Measurements from ENCODE around the gene EIF5AL1.

EIF5AL1 gene

DNA sequence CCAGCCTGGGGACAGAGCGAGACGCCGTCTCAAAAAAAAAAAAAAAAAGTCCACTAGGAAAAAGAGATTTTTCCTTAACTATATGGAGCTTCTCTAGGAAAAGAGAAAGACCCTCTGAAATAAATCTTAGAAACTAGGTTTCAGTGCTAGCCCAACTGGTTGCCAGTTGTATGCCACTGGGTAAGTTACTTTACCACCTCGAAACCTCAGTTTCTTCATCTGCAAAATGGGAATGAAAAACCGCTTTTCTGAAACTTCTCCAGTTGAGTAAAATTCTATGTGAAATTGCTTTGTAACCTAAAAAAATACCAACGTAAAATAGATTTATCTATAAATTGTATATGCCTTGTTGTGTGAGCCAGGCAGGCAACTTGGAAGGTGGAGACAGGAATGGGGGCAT is 16.5 kb upstream of the EIF5AL1 start:
- TF ChIP-seq, protein P1, sequence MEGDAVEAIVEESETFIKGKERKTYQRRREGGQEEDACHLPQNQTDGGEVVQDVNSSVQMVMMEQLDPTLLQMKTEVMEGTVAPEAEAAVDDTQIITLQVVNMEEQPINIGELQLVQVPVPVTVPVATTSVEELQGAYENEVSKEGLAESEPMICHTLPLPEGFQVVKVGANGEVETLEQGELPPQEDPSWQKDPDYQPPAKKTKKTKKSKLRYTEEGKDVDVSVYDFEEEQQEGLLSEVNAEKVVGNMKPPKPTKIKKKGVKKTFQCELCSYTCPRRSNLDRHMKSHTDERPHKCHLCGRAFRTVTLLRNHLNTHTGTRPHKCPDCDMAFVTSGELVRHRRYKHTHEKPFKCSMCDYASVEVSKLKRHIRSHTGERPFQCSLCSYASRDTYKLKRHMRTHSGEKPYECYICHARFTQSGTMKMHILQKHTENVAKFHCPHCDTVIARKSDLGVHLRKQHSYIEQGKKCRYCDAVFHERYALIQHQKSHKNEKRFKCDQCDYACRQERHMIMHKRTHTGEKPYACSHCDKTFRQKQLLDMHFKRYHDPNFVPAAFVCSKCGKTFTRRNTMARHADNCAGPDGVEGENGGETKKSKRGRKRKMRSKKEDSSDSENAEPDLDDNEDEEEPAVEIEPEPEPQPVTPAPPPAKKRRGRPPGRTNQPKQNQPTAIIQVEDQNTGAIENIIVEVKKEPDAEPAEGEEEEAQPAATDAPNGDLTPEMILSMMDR (IDR thresholded peaks at IDR 0.05; ENCODE audit: insufficient read depth, low read length, poor library complexity, severe bottlenecking): no peak
- no peak for TF ChIP-seq EZH2phosphoT487 (conservative IDR thresholded peaks at IDR 0.05; ENCODE audit: low read length)
- Histone ChIP-seq H4K20me1 (ENCODE audit: low read depth, low read length) (no peaks in the 10 kb centered on the region), H3F3A (ENCODE audit: insufficient read depth) (no peaks in the 10 kb centered on the region), H3K27ac (ENCODE audit: low read depth, low read length) (no peak overlapping the region), H3K9me3 (ENCODE audit: insufficient read depth, low read length) (no peaks in the 10 kb centered on the region), H3K27me3 (ENCODE audit: low read length) (no peaks in the 10 kb centered on the region), H2AFZ (ENCODE audit: low read depth, low read length, severe bottlenecking) (no peak overlapping the region), H3K4me3 (ENCODE audit: insufficient read depth, low read length, poor library complexity, severe bottlenecking) (no peak overlapping the region), H3K79me2 (ENCODE audit: insufficient read depth, low read length) (no peaks in the 10 kb centered on the region), H3K9me2 (replicated peaks; ENCODE audit: insufficient read depth, low read length) (no peaks in the 10 kb centered on the region), H3K4me2 (ENCODE audit: low read depth, low read length, poor library complexity, severe bottlenecking) (no peak overlapping the region), H3K9ac (ENCODE audit: low read length) (no peak overlapping the region), H3K36me3 (ENCODE audit: low read length) (no peaks in the 10 kb centered on the region)

DNA sequence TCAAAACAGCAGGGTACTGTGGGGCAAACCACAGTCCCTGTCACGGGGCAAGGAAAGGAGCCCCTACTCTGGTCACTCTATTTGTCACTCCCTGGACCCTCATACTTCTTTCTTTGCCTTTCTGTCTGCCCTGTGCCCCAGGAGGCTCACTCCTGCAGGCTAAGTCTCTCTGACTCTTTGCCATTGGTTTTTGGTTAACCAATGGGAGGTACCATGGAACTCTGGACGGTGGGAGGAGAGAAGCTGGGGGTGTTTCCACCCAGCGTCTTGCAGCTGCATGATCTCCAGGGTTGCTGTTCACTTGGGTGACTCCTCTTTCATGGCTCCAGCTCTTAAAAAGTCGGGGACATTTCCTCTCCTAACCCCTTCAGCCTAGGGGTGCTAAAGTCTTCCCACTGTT is 15.4 kb upstream of the EIF5AL1 start:
- H3K36me3 ChIP-seq (ENCODE audit: low read length): no peaks in the 10 kb centered on the region
- H3K4me3 ChIP-seq (ENCODE audit: insufficient read depth, low read length, poor library complexity, severe bottlenecking): no peak overlapping the region
- no peaks in the 10 kb centered on the region for H4K20me1 ChIP-seq (ENCODE audit: low read depth, low read length)
- no peaks in the 10 kb centered on the region for H3K9me2 ChIP-seq (replicated peaks; ENCODE audit: insufficient read depth, low read length)
- H3K27me3 ChIP-seq (ENCODE audit: low read length): no peaks in the 10 kb centered on the region
- TF ChIP-seq, protein P1 (IDR thresholded peaks at IDR 0.05; ENCODE audit: insufficient read depth, low read length, poor library complexity, severe bottlenecking): no peak
- no peak for TF ChIP-seq EZH2phosphoT487 (conservative IDR thresholded peaks at IDR 0.05; ENCODE audit: low read length)
- no peak overlapping the region for H3K27ac ChIP-seq (ENCODE audit: low read depth, low read length)
- no peak overlapping the region for H3K9ac ChIP-seq (ENCODE audit: low read length)
- no peaks in the 10 kb centered on the region for H3F3A ChIP-seq (ENCODE audit: insufficient read depth)
- no peaks in the 10 kb centered on the region for H3K9me3 ChIP-seq (ENCODE audit: insufficient read depth, low read length)
- H3K4me2 ChIP-seq (ENCODE audit: low read depth, low read length, poor library complexity, severe bottlenecking): no peak overlapping the region
- H3K79me2 ChIP-seq (ENCODE audit: insufficient read depth, low read length): no peaks in the 10 kb centered on the region
- H2AFZ ChIP-seq (ENCODE audit: low read depth, low read length, severe bottlenecking): no peak overlapping the region

- H3K9ac ChIP-seq (ENCODE audit: low read length): no peak overlapping the region
- no peaks in the 10 kb centered on the region for H3K9me3 ChIP-seq (ENCODE audit: insufficient read depth, low read length)
- H2AFZ ChIP-seq (ENCODE audit: low read depth, low read length, severe bottlenecking): no peak overlapping the region
- no peaks in the 10 kb centered on the region for H3K79me2 ChIP-seq (ENCODE audit: insufficient read depth, low read length)
- H3K9me2 ChIP-seq (replicated peaks; ENCODE audit: insufficient read depth, low read length): no peaks in the 10 kb centered on the region
- no peak overlapping the region for H3K4me3 ChIP-seq (ENCODE audit: insufficient read depth, low read length, poor library complexity, severe bottlenecking)
- no peaks in the 10 kb centered on the region for H3K36me3 ChIP-seq (ENCODE audit: low read length)
- no peaks in the 10 kb centered on the region for H3F3A ChIP-seq (ENCODE audit: insufficient read depth)
- H4K20me1 ChIP-seq (ENCODE audit: low read depth, low read length): no peaks in the 10 kb centered on the region
- no peaks in the 10 kb centered on the region for H3K27me3 ChIP-seq (ENCODE audit: low read length)
- no peak overlapping the region for H3K27ac ChIP-seq (ENCODE audit: low read depth, low read length)
- H3K4me2 ChIP-seq (ENCODE audit: low read depth, low read length, poor library complexity, severe bottlenecking): no peak overlapping the region
- TF ChIP-seq EZH2phosphoT487 (conservative IDR thresholded peaks at IDR 0.05; ENCODE audit: low read length): no peak
- TF ChIP-seq, protein P1 (IDR thresholded peaks at IDR 0.05; ENCODE audit: insufficient read depth, low read length, poor library complexity, severe bottlenecking): no peak
Measured at GRCh38 chr10:79498291-79498829, 14.0 kb upstream of the EIF5AL1 start.

All from SU-DHL-6 (cell line).